BJ (cell line): Measurements from ENCODE around the gene GAB2. TPM values are rescaled to one million over a fixed set of nuclear protein-coding genes. Genes with fewer than 3 reads are reported as not detected.

Experiments used
- CTCF ChIA-PET: fragments of 350-600 bp; formaldehyde crosslinking; extraction: SDS; loops from one replicate; lab custom pipeline; 2021; ENCODE audit warnings: antibody characterized with exemption, inconsistent platforms; lab: Yijun Ruan, JAX
- POLR2A ChIA-PET: fragments of 300-600 bp; sonication (Branson Sonifier 250); formaldehyde crosslinking; extraction: SDS; loops from one replicate; lab custom pipeline; 2021; ENCODE audit warnings: antibody characterized with exemption; lab: Charles Lee
- DNase-seq: peaks from one replicate; pipeline ENCODE4 v3.0.0-alpha.2; 2011; ENCODE audit warnings: low read depth
- H3K27me3 ChIP-seq: 2 replicates; pipeline ENCODE4 v1.6.0; 2011; ENCODE audit warnings: low read length; ENCODE audit not compliant: control insufficient read depth, insufficient read depth
- H3K36me3 ChIP-seq: 2 replicates; pipeline ENCODE4 v1.5.1; 2011; ENCODE audit warnings: low read length; ENCODE audit not compliant: control insufficient read depth, insufficient read depth
- H3K4me3 ChIP-seq: 2 replicates; pipeline ENCODE4 v1.5.1; 2011; ENCODE audit warnings: low read depth, mild to moderate bottlenecking, control low read depth, low read length
- CTCF ChIP-seq: IDR thresholded peaks from 2 replicates; pipeline ENCODE4 v1.5.1; 2011; ENCODE audit warnings: low read depth, mild to moderate bottlenecking, control low read depth, inconsistent platforms, low read length, moderate library complexity; ENCODE audit not compliant: insufficient read depth
- polyA plus RNA-seq: library from polyadenylated mRNA; depleted of rRNA; stranded (reverse); fragments of >200 nt; gene quantifications from 2 replicates; pipeline ENCODE4 v1.2.3, GENCODE V29; 2011

GAB2 gene
- polyA plus RNA-seq, 1 experiment: 12.2 TPM

- POLR2A ChIA-PET: no interaction called here
- Histone ChIP-seq H3K4me3 (no peak overlapping the region), H3K36me3 (no peaks in the 10 kb centered on the region), H3K27me3 (no peaks in the 10 kb centered on the region)
- CTCF ChIA-PET: interaction anchor here (1.7 kb wide), 1 partner anchor 12 kb away, joined by 4 read pairs; no protein-coding TSS in a partner anchor
- DNase-seq: no peak
- no peak for TF ChIP-seq CTCF
Measured at GRCh38 chr11:78402847-78403246, 14.8 kb downstream of the GAB2 start.

- ChIA-PET POLR2A (no interaction called here), CTCF (interaction anchor here (0.9 kb wide), 1 partner anchor 12 kb away, joined by 3 read pairs; no protein-coding TSS in a partner anchor)
- Histone ChIP-seq H3K27me3 (no peaks in the 10 kb centered on the region), H3K4me3 (no peak overlapping the region), H3K36me3 (no peaks in the 10 kb centered on the region)
- TF ChIP-seq CTCF: no peak
- no peak for DNase-seq
Measured at GRCh38 chr11:78400702-78401101, 16.9 kb downstream of the GAB2 start.

GRCh38 chr11:78400116-78400515 lies 17.5 kb downstream of the GAB2 start:
- CTCF ChIA-PET: interaction anchor here (0.9 to 1.6 kb wide), 2 partner anchors 13 to 166 kb away, joined by 3 to 4 read pairs; no protein-coding TSS in a partner anchor
- H3K27me3 ChIP-seq: no peaks in the 10 kb centered on the region
- H3K4me3 ChIP-seq: no peak overlapping the region
- no peaks in the 10 kb centered on the region for H3K36me3 ChIP-seq
- DNase-seq: no peak
- no peak for TF ChIP-seq CTCF
- POLR2A ChIA-PET: no interaction called here

- TF ChIP-seq CTCF: no peak
- ChIA-PET CTCF (interaction anchor here (0.8 to 1.6 kb wide), 3 partner anchors 10 to 167 kb away, joined by 3 to 4 read pairs (median 4); no protein-coding TSS in a partner anchor), POLR2A (no interaction called here)
- no peak overlapping the region for H3K4me3 ChIP-seq
- no peaks in the 10 kb centered on the region for H3K36me3 ChIP-seq
- no peaks in the 10 kb centered on the region for H3K27me3 ChIP-seq
- DNase-seq: no peak
Measured at GRCh38 chr11:78399136-78399535, 18.5 kb downstream of the GAB2 start.

- POLR2A ChIA-PET: no interaction called here
- CTCF ChIA-PET: interaction anchor here (0.8 to 1.6 kb wide), 3 partner anchors 9 to 167 kb away, joined by 3 to 4 read pairs (median 4); no protein-coding TSS in a partner anchor
- no peak for TF ChIP-seq CTCF
- no peak for DNase-seq
- H3K36me3 ChIP-seq: no peaks in the 10 kb centered on the region
- H3K27me3 ChIP-seq: no peaks in the 10 kb centered on the region
- H3K4me3 ChIP-seq: no peak overlapping the region
Measured at GRCh38 chr11:78398715-78399114, 18.9 kb downstream of the GAB2 start.
